Chondrocyte (in vitro differentiated cells): ENCODE results near the gene SMIM33. TPM values are rescaled to one million over a fixed set of nuclear protein-coding genes. Genes with fewer than 3 reads are reported as not detected.
"Not testable (repeated sequence)": the region's sequence is repeated elsewhere in the genome, so short reads cannot be mapped to it uniquely, and the experiment has no call there.

Experiments
- DNase-seq: peaks from one replicate; pipeline ENCODE4 v3.0.0; 2021; ENCODE audit warnings: mixed read lengths, low spot score
- H3K27ac Mint-ChIP-seq: one replicate; pipeline ENCODE4 v1.8.0; 2021; ENCODE audit warnings: mild to moderate bottlenecking, moderate library complexity, mixed read lengths; ENCODE audit not compliant: unreplicated experiment
- H3K27me3 Mint-ChIP-seq: 2 replicates; pipeline ENCODE4 v1.8.0; 2021; ENCODE audit warnings: low read depth, mixed read lengths
- H3K36me3 Mint-ChIP-seq: 2 replicates; pipeline ENCODE4 v1.8.0; 2021; ENCODE audit warnings: low read depth, mixed read lengths
- H3K4me1 Mint-ChIP-seq: 2 replicates; pipeline ENCODE4 v1.8.0; 2021; ENCODE audit warnings: low read depth, mild to moderate bottlenecking, mixed read lengths
- H3K4me3 Mint-ChIP-seq: one replicate; pipeline ENCODE4 v1.8.0; 2021; ENCODE audit warnings: mild to moderate bottlenecking, moderate library complexity, mixed read lengths; ENCODE audit not compliant: unreplicated experiment
- H3K9me3 Mint-ChIP-seq: 2 replicates; pipeline ENCODE4 v1.8.0; 2021; ENCODE audit warnings: low read depth, mixed read lengths
- CTCF ChIP-seq: fragments of 200-600 bp; sonication (generic); IDR thresholded peaks from 2 replicates; pipeline ENCODE4 v1.5.0; 2021; ENCODE audit warnings: antibody characterized with exemption, mild to moderate bottlenecking, moderate library complexity
- total RNA-seq: library from RNA; stranded (reverse); gene quantifications from 3 replicates; pipeline ENCODE4 v1.2.1, GENCODE V29; 2021

The SMIM33 gene
- total RNA-seq, 1 donor from 2014 or later, result not detected

- Mint-ChIP-seq H3K27me3 (no peaks in the 10 kb centered on the region), H3K27ac (peak overlapping the region; percentile 42), H3K36me3 (peaks cover 12% of the 10 kb centered on the region), H3K4me3 (no peak overlapping the region), H3K4me1 (peaks cover 16% of the 10 kb centered on the region), H3K9me3 (no peaks in the 10 kb centered on the region)
- no peak for DNase-seq
- peak; percentile 16 for TF ChIP-seq CTCF
Measured at GRCh38 chr5:139473565-139473964, 2.8 kb downstream of the SMIM33 start.

- Mint-ChIP-seq H3K36me3 (peaks cover 17% of the 10 kb centered on the region), H3K4me3 (no peak overlapping the region), H3K4me1 (peaks cover 16% of the 10 kb centered on the region), H3K27me3 (no peaks in the 10 kb centered on the region), H3K27ac (no peak overlapping the region), H3K9me3 (no peaks in the 10 kb centered on the region)
- no peak for DNase-seq
- no peak for TF ChIP-seq CTCF
Measured at GRCh38 chr5:139474890-139475791, 4.3 kb downstream of the SMIM33 start.

- H3K27me3 Mint-ChIP-seq, result no peaks in the 10 kb centered on the region
- H3K4me3 Mint-ChIP-seq, result no peak overlapping the region
- DNase-seq, result no peak
- H3K36me3 Mint-ChIP-seq, result peaks cover 19% of the 10 kb centered on the region
- no peak for TF ChIP-seq CTCF
- peaks cover 22% of the 10 kb centered on the region for H3K4me1 Mint-ChIP-seq
- no peaks in the 10 kb centered on the region for H3K9me3 Mint-ChIP-seq
- no peak overlapping the region for H3K27ac Mint-ChIP-seq
Measured at GRCh38 chr5:139475865-139476617, 5.2 kb downstream of the SMIM33 start.

- H3K27me3 Mint-ChIP-seq, DNase-seq, H3K4me3 Mint-ChIP-seq, H3K9me3 Mint-ChIP-seq, H3K27ac Mint-ChIP-seq: not testable (repeated sequence)
- Mint-ChIP-seq H3K36me3 (peaks cover 19% of the 10 kb centered on the region), H3K4me1 (peaks cover 32% of the 10 kb centered on the region)
Measured at GRCh38 chr5:139478657-139479423, 8.0 kb downstream of the SMIM33 start.

- not testable (repeated sequence) for H3K27ac Mint-ChIP-seq, H3K27me3 Mint-ChIP-seq, DNase-seq, H3K4me3 Mint-ChIP-seq, H3K9me3 Mint-ChIP-seq
- peaks cover 19% of the 10 kb centered on the region for H3K36me3 Mint-ChIP-seq
- peaks cover 37% of the 10 kb centered on the region for H3K4me1 Mint-ChIP-seq
Measured at GRCh38 chr5:139479729-139480128, 8.9 kb downstream of the SMIM33 start.

- no peaks in the 10 kb centered on the region for H3K27me3 Mint-ChIP-seq
- H3K27ac Mint-ChIP-seq, result peak overlapping the region; percentile 65
- peaks cover 34% of the 10 kb centered on the region for H3K4me1 Mint-ChIP-seq
- no peaks in the 10 kb centered on the region for H3K9me3 Mint-ChIP-seq
- peak overlapping the region; percentile 84 for H3K4me3 Mint-ChIP-seq
- no peak for TF ChIP-seq CTCF
- peaks cover 12% of the 10 kb centered on the region for H3K36me3 Mint-ChIP-seq
- DNase-seq, result no peak
Measured at GRCh38 chr5:139481122-139481533, 10.3 kb downstream of the SMIM33 start.
